ENCODE measurements around the gene ALKAL2. TPM values are rescaled to one million over a fixed set of nuclear protein-coding genes. Genes with fewer than 3 reads are reported as not detected.

The ALKAL2 gene
- total RNA-seq, 1 donor from 2014 or later, result 2.3 TPM

GRCh38 chr2:244547-244946 lies 43.3 kb downstream of the ALKAL2 start:
- no peak for DNase-seq

- DNase-seq, result no peak
These were observed 49.0 kb downstream of the ALKAL2 start for GRCh38 chr2:238869-239268.

GRCh38 chr2:238431-238830 lies 49.5 kb downstream of the ALKAL2 start:
- DNase-seq, result no peak

GRCh38 chr2:237878-238277 lies 50.0 kb downstream of the ALKAL2 start:
- no peak for DNase-seq

GRCh38 chr2:236993-237539 lies 50.8 kb downstream of the ALKAL2 start:
- DNase-seq, result no peak

GRCh38 chr2:234421-234820 lies 53.5 kb downstream of the ALKAL2 start:
- no peak for DNase-seq

- DNase-seq, result no peak
These were observed 54.9 kb downstream of the ALKAL2 start for GRCh38 chr2:233030-233429.

GRCh38 chr2:231521-232185 lies 56.2 kb downstream of the ALKAL2 start:
- no peak for DNase-seq

Other genes with a start within 250 kb of the ALKAL2 start
- gene FAM110C, start 241.6 kb downstream of the ALKAL2 start, total RNA-seq, result 3.7 TPM
- gene SH3YL1, start 24.1 kb downstream of the ALKAL2 start, total RNA-seq, result 71.0 TPM
- 115 TPM for gene ACP1, start 23.1 kb downstream of the ALKAL2 start, total RNA-seq